ENCODE data around the gene XYLT1.
A peak's percentile ranks its signal among the peaks of the same experiment; 100 is the strongest.

XYLT1 gene

DNA sequence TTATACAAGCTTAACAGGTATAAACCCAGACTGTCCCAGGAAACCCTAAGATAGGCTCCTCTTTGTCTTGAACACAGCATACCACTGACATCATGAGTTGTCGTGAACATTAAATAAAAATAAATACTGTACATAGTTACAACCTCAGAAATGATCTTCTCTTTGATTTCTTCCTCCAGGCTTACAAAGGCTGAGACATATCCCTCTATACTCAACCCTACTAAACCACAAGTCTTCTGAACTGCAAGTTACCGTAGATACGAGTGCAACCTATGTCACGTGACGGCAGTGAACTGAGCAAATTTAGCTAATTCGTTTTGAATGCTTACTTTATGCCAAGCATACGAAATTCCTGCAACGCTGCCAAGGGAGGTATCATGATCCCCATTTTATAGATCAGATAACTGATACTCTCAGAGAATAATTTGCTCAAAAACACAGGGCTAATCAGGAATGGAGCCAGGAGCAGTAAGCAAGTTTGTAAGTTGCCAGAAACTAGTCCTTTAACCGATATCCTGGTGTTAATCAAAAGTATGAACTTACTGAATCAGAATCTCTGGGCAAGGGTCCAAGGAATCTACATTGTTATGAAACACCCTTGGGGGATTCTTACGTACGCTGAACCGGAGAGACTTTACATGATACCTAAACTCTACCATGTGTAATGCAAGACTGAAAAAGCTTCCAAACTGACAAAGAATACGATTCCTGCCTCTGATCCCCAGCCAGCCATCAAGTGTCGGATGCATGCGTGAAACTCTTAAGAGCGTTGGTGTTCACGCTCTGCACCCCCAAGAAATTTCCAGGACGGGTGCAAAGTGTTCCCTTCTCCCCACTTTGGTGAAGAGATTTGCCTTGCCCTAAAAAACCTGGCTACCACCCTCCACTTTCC lies 106.2 kb downstream of the XYLT1 start:
- H3K27me3 ChIP-seq (ENCODE audit: insufficient read depth, poor library complexity, severe bottlenecking) = no peaks in the 10 kb centered on the region
- peak; percentile 77 for ATAC-seq (ENCODE audit: low read depth)
- no peak overlapping the region for H3K4me3 ChIP-seq (ENCODE audit: severe bottlenecking)
- H3K36me3 ChIP-seq (ENCODE audit: low read depth) = no peaks in the 10 kb centered on the region
- H3K9me3 ChIP-seq (ENCODE audit: severe bottlenecking) = no peaks in the 10 kb centered on the region
- H3K27ac ChIP-seq (ENCODE audit: poor library complexity, severe bottlenecking) = peak overlapping the region; percentile 30
- TF ChIP-seq, protein P1, sequence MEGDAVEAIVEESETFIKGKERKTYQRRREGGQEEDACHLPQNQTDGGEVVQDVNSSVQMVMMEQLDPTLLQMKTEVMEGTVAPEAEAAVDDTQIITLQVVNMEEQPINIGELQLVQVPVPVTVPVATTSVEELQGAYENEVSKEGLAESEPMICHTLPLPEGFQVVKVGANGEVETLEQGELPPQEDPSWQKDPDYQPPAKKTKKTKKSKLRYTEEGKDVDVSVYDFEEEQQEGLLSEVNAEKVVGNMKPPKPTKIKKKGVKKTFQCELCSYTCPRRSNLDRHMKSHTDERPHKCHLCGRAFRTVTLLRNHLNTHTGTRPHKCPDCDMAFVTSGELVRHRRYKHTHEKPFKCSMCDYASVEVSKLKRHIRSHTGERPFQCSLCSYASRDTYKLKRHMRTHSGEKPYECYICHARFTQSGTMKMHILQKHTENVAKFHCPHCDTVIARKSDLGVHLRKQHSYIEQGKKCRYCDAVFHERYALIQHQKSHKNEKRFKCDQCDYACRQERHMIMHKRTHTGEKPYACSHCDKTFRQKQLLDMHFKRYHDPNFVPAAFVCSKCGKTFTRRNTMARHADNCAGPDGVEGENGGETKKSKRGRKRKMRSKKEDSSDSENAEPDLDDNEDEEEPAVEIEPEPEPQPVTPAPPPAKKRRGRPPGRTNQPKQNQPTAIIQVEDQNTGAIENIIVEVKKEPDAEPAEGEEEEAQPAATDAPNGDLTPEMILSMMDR (IDR thresholded peaks at IDR 0.05; ENCODE audit: poor library complexity, severe bottlenecking) = no peak
- DNase-seq (ENCODE audit: low spot score) = no peak
- peaks cover 25% of the 10 kb centered on the region for H3K4me1 ChIP-seq (ENCODE audit: insufficient read depth, poor library complexity, severe bottlenecking)

DNA sequence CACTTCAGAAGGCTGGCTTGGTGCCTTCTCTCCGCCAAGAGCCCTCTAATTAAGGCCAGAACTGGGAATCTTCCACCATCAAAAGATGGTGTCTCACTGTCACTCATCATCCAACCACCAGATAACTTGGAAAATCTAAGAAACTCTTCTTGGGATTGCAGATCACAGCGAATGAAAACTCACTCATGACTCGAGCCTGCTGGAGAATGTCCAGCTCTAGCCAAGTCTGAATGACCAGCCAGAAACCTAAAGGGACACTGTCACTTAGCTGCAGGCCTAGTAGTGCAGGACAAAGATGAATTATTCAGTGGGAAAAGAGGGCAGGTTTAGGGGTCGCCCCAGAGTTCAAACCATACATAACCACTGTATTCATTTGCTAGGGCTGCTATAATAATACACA lies 107.8 kb downstream of the XYLT1 start:
- DNase-seq (ENCODE audit: low spot score) (no peak), ATAC-seq (ENCODE audit: low read depth) (no peak)
- Histone ChIP-seq H3K9me3 (ENCODE audit: severe bottlenecking) (no peaks in the 10 kb centered on the region), H3K4me1 (ENCODE audit: insufficient read depth, poor library complexity, severe bottlenecking) (peaks cover 25% of the 10 kb centered on the region), H3K4me3 (ENCODE audit: severe bottlenecking) (no peak overlapping the region), H3K36me3 (ENCODE audit: low read depth) (no peaks in the 10 kb centered on the region), H3K27me3 (ENCODE audit: insufficient read depth, poor library complexity, severe bottlenecking) (no peaks in the 10 kb centered on the region), H3K27ac (ENCODE audit: poor library complexity, severe bottlenecking) (no peak overlapping the region)
- TF ChIP-seq, protein P1 (IDR thresholded peaks at IDR 0.05; ENCODE audit: poor library complexity, severe bottlenecking) = no peak

DNA sequence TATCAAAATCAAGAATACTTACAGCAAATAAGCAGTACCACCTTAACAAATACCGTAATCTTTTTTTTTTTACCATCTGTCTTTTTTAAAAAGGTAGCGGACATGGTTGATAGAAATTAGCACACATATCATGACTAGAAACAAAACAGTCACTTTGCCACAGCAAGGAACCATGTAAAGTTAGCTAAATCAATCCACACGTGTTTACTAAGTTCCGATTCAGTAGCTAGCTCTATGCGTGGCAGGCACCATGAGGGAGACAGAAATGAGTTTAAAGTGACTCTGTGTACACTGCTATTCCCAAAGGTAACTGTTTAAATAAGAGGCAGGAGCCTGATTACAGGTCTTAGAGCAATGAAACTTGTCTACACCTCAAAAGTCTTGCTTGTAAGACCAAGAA lies 108.6 kb downstream of the XYLT1 start:
- no peak overlapping the region for H3K27ac ChIP-seq (ENCODE audit: poor library complexity, severe bottlenecking)
- peaks cover 25% of the 10 kb centered on the region for H3K4me1 ChIP-seq (ENCODE audit: insufficient read depth, poor library complexity, severe bottlenecking)
- ATAC-seq (ENCODE audit: low read depth) (no peak), DNase-seq (ENCODE audit: low spot score) (no peak)
- TF ChIP-seq, protein P1 (IDR thresholded peaks at IDR 0.05; ENCODE audit: poor library complexity, severe bottlenecking) = no peak
- no peaks in the 10 kb centered on the region for H3K9me3 ChIP-seq (ENCODE audit: severe bottlenecking)
- H3K27me3 ChIP-seq (ENCODE audit: insufficient read depth, poor library complexity, severe bottlenecking) = no peaks in the 10 kb centered on the region
- H3K4me3 ChIP-seq (ENCODE audit: severe bottlenecking) = no peak overlapping the region
- H3K36me3 ChIP-seq (ENCODE audit: low read depth) = no peaks in the 10 kb centered on the region

- Histone ChIP-seq H3K4me1 (ENCODE audit: insufficient read depth, poor library complexity, severe bottlenecking) (peaks cover 25% of the 10 kb centered on the region), H3K27ac (ENCODE audit: poor library complexity, severe bottlenecking) (no peak overlapping the region), H3K4me3 (ENCODE audit: severe bottlenecking) (no peak overlapping the region), H3K27me3 (ENCODE audit: insufficient read depth, poor library complexity, severe bottlenecking) (no peaks in the 10 kb centered on the region), H3K9me3 (ENCODE audit: severe bottlenecking) (no peaks in the 10 kb centered on the region), H3K36me3 (ENCODE audit: low read depth) (no peaks in the 10 kb centered on the region)
- no peak for ATAC-seq (ENCODE audit: low read depth)
- no peak for DNase-seq (ENCODE audit: low spot score)
- TF ChIP-seq, protein P1 (IDR thresholded peaks at IDR 0.05; ENCODE audit: poor library complexity, severe bottlenecking) = no peak
Observed at GRCh38 chr16:17360693-17361122, 110.1 kb downstream of the XYLT1 start.
